Activated gamma-delta T cell (primary cell): ENCODE results near the gene MAGI1.
"Not testable (repeated sequence)": the region's sequence is repeated elsewhere in the genome, so short reads cannot be mapped to it uniquely, and the experiment has no call there.

Experiments used
- DNase-seq: peaks from one replicate; lab custom pipeline; 2025; lab: John Stamatoyannopoulos, UW

The MAGI1 gene

DNA sequence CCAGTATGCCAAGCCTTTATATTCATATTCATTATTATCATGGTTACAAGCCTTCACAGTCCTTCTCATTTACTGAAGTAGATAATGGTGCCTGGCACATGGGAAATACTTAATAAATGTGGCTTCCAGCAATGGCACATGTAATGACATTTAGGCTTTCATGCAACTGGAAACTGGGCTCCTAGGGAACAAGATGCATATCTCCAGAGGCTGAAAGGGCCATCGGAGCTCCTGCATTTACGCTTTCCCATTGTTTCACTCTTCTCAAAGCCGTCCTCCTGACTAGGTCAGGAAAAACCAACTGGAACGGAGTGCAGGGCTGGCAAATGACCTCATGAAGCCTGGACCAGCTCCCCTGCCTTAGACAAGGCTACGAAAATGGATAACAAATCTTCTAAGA is 474.9 kb downstream of the MAGI1 start:
- no peak for DNase-seq

DNA sequence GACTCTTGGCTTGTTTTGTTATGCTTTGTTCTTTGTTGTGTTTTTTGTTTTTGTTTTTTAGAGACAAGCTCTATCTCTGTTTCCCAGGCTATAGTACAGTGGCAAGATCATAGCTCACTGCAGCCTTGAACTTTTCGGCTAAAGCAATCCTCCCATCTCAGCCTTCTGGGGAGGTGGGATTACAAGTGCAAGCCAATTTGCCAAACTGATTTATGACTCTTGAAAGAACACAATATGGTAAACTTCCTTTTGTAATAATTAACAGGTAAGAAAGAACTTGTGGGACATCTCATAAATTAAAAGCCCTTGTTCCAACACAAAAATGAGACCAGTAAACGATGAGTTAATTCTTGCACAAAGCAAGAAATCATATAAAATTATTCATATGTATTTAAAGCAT is 476.3 kb downstream of the MAGI1 start:
- DNase-seq: no peak

DNA sequence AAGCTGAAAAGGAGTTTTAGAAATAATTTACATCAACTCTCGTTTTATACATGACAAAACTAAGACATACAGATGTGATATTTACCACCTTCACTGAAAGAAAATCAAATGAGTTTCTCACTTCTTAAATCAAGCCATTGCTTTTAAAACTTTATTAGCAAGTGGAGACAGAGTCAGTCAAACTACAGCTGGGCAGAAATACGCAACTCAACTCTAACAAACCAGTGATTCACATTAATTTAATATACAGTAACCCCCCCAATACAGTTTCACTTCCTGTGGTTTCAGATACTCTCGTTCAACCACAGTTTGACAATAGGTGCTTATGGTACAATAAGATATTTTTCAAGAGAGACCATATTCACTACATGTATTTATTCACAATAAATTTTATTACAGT is 477.1 kb downstream of the MAGI1 start:
- no peak for DNase-seq

DNA sequence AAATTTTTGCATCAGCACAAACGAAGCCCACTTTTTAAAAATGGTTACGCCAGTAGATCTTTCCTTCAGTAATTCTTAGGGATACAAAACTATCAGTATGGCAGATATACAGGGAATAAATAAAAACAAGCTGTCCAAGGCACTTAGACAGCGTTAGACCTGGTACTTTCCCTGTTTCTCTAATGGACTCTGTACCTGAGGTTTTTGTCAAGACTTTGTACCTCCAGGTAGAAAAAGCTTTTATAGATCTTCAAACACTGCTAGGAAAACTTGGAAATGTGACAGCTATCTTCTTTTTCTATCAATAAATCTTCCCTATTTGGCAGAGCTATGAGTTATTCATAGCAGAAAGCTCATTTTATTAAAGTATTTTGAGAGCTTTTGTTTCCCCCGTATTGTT is 477.8 kb downstream of the MAGI1 start:
- no peak for DNase-seq

DNA sequence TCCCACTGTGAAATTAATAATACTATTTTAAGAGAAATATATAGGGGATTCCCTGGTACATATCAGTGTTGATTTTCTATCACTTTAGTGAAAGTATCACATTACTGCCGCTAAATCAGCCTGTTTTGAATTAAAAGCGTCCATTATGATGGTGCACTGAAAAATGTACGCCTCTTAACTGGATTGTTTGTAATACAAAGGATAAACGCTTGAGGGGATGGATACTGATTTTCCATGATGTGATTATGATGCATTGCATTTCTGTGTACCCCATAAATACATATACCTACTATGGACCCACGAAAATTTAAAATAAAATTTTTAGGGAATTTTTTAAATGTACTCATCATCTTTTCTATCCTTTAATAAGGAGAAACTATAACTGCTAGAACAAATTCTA is 478.6 kb downstream of the MAGI1 start:
- no peak for DNase-seq

DNA sequence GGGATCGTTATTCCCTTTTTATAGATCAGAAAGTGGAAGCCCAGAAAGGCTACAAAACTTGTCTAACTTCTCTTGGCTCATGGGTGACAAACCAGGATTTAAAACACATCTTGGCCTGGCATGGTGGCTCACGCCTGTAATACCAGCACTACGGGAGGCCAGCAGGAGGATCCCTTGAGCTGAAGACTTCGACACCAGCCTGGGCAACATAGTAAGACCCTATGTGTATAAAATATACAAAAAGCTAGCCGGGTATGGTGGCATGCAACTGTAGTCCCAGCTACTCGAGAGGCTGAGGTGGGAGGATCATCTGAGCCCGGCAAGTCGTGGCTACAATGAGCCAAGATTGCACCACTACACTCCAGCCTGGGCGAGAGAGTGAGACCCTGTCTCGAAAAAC is 479.1 kb downstream of the MAGI1 start:
- no peak for DNase-seq

DNA sequence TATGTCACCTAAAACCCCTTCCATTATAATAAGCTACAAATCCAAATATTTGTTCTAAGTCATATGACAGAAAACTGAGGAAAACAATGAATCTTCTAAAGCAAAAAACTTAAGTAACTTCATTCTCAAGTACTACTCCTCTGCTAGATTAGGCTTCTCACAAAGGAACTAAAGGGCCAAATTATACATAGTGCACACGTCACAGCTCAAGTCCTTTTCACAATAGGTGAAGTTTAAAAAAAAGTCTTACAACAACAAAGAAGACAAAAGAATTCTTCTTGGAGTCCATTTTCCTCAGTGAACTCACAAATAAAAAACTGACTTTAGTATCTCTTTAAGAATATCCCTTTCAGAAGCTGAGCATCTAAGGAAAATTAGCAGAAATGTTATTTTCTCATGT is 479.9 kb downstream of the MAGI1 start:
- no peak for DNase-seq

DNA sequence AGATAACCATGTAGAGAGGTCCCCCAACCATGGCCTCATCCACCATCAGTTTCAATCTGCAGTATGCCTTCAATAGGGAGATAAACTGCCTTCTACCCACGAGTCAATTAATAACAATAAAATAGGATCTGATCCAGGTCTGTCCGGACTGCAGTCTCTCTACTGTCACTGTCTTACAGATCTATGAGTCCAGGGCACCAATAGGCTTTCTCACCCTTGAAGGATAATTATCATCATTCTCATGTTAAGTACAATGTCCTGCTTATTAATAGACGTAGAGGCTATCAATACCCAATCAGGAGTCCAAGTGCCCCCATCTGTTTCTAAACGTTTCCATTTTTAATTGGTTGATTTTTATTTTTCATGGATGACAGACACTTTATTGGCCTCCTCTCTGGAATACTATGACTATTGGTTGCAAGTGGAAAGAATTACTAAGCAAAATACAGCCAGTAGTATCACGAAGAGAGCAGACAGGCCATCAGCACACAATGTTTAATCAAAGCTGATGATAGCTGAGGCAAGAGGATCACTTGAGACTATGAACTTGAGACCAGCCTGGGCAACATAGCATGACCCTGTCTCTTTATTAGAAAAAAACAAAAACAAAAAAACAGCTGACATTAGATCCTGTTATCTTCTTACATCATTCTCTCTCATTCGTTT is 480.7 kb downstream of the MAGI1 start:
- no peak for DNase-seq

DNA sequence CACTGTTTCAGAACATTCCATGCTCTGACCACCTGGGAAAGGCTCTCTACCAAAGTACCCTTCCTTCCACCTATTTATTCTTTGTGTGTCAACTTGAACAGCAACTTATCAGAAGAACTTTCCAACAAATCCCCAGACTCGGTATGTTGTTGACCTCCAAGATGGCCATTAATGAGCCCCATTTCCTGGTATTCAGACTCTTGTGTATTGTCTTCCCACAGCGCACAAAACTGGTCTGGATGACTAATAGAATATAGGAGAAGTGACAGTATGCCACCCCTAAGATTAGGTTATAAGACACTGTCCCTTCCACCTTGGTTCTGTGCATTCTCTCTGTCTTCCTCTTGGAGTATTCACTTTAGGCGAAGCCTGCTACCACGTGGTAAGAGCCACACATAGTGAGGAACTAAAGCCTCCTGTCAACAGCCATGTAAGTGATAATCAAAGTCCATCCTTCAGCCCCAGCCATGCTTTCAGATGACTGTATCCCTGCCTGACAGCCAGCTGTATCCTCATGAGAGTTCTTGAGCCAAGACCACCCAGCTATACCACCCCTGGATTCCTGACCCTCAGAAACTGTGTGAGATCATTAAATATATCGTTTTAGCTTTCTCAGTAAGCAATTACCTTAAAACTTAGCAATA is 481.7 kb downstream of the MAGI1 start:
- no peak for DNase-seq

DNA sequence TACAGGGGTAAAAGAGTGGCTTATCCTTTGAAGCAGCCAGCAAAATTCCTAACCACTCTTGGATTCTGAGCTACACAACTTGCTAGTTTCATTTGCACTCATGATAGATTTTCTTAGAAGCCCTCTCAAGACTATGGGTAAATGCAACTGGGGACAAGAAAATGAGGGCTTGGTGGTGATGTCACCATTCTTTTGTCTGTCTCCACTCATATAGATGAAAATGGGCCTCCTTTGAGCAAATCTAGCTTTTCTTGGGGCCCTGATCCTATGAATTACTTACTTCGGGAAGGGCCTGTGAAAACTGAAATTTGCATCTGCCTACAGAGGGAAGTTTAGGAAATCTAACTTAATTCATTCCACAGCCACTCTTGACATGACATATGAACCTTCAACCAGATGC is 486.3 kb downstream of the MAGI1 start:
- no peak for DNase-seq

DNA sequence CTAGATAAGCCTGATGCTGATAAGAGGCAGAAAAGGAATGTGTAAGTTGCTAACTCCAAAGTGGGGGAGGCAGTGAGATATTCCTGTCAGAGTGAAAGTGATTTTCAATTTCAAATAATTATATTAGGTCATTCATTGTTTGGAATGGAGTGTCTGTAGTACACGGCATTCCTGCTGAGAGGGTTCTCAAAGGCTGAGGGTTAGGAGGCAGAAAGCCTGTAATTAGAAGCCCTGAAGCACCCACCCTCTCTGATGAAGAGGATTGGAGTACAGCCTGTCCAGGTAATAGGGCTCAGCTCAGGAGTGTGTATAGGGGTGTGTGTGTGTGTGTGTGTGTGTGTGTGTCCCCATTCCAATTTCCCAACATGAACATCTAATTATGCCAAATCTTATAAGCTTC is 486.8 kb downstream of the MAGI1 start:
- no peak for DNase-seq

DNA sequence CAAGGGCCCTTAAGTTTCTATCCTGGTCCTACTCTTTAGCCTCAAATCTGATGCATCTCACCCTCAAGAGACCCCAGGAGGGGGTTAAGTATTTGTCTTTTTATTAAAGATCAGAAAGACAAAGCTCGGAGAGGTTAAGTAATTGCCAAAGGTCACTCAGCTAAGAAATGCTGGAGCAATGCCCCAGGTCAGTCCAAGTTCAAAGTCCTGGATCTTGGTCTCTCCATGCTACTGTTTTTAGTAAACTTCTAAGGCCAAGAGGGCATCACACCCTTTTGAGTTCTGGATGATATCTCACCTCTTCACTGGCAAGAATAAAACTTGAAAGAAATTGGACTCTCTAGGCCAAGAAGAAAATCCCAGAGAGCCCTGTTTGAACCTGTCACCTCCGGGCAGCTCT is 488.6 kb downstream of the MAGI1 start:
- DNase-seq: no peak

DNA sequence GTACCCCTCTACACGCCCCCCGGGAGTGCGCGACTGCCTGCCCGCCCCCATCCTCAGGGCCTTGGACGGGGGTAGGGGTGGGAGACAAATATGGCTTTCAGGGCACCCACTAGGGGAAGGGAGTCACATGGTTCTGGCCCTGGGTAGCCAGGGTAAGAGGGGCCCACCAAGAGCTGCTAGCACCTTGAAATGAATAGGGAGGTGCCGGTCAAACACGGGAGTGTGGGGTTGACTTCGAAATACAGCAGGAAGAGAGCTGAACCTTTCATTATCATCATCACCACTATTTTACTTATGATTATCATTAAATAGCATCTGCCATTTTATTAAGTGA is 489.1 kb downstream of the MAGI1 start:
- DNase-seq: peak; percentile 8

DNA sequence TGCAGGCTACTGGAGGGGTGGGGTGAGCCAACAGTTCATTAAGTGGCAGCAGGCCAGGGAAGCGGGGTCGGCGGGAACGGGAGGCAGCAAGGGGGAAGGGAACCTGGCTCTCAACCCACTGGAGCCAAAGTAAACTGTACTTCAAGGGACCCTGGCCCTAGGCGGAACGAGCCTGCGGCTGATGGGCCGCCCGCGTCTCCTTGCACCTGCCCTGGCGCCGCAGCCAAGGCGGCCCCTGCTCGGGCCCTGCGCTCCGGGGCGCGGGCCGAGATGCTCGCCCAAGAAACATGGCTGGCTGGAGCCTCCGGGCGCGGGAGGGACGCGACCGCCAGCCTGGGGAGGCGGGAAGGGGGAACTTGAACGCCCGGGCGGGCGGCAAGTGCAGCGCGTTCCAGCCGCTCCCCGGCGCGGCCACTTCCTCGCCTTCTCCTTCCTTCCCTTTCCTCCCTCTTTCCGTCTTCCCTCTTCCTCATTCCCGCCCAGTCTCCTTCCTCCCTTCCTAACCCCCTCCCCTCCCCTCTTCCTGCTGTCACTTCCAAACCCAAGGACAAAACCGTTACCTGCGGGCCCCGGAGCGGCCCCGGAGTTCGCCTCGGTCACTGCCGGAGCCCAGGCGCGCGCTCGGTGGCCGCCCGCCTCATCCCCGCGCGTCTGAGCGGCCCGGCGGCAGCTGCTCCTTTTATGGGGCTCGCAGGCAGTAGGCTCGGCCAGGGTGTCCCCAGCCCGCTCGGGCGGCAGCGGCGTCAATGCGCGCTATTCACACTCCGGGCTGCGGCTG is 489.7 kb downstream of the MAGI1 start:
- DNase-seq: no peak

DNA sequence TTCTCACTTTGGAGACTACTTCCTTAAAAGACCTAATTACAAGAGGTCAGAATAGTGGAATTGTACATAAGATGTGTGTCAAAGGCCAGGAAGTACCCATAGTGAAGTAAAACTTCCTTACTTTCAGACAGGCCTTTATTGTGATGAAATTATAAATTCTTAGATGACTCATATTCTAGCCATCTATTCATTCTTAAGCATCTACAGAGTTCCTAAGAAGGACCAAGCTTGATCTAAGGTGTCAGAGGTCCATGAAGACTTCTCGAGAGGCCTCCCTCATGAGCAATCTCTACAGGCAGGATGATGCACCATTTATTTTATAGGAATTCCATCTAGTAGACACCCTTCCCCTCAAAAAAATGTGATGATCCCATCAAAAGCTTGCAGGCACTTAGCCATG is 493.3 kb downstream of the MAGI1 start:
- no peak for DNase-seq

DNA sequence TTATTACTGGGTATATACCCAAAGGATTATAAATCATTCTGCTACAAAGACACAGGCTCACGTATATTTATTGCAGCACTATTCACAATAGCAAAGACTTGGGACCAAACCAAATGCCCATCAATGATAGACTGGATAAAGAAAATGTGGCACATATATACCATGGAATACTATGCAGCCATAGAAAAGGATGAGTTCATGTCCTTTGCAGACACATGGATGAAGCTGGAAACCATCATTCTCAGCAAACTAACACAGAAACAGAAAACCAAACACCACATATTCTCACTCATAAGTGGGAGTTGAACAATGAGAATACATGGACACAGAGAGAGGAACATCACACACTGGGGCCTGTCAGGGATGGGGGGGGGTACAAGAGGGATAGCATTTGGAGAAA is 495.3 kb downstream of the MAGI1 start:
- not testable (repeated sequence) for DNase-seq

DNA sequence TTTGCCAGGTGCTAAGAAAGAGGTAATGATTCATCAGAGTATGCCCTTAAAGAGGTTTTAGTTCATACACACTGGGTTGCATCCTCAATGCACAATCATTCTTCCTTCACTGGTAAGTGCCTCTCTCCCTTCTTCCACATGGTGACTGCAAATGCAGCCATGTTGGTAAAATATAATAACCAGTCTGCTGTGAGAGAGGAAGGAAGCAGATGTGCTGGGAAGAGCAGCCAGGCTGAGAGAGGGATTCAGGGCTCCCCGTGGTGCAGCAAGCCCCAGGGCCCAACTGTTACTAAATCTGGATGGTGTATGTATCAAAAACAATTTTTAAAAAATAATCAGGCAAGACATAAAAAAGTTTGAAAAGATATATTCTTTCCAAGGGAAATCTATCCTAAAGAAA is 498.1 kb downstream of the MAGI1 start:
- no peak for DNase-seq

DNA sequence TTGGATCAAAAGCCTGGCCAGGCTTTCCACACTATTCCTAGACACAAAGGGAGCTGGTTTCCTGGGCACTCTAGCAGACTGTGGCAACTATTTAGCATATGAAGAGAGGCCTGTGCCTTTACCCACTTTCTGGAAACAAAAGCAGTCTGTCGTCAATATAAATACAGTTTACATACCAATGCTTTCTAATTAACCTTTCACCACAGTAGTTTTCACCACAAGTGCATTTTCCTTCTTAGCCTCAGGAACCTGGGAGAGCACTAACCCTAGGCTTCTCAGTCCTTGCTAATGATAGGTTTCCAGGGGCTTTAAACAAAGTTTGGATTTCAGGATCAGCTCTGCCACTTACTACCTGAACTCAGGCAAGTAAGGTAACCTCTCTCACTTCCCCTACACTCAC is 499.1 kb downstream of the MAGI1 start:
- no peak for DNase-seq

DNA sequence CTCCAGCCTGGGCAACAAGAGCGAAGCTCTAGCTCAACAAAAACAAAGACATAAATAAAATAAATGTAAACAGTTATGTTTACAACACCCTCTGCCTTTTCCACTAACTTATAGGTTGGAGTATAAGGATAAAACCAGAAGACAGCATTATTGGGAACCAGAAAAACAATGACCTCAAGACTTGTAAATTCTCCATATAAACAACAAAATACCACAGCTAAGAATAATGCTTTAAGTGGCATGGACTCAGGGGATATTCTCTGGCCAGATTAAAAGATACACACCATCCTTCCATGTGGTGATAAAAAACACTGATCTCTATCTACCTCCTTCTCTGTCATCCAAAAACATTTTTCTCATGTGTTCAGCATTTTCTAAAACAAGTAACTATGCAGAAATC is 500.6 kb downstream of the MAGI1 start:
- DNase-seq: no peak

DNA sequence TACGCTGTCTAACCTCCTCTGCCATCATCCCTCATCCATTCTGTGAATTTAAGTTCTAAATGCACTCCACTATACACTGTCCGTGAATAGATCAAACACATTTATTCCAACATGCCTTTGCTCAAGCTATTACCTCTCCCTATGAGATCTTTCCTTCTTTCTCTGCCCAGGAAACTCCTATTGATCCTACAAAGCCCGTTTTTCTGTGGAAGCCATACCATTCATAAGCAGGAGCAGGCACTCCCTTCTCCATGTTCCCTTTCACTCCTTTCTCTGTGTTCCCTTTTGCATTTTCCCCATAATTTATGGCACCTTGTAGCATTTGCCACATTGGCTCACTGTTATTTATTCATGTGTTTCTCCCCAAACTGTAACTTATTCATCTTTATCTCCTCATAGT is 501.6 kb downstream of the MAGI1 start:
- DNase-seq: no peak

DNA sequence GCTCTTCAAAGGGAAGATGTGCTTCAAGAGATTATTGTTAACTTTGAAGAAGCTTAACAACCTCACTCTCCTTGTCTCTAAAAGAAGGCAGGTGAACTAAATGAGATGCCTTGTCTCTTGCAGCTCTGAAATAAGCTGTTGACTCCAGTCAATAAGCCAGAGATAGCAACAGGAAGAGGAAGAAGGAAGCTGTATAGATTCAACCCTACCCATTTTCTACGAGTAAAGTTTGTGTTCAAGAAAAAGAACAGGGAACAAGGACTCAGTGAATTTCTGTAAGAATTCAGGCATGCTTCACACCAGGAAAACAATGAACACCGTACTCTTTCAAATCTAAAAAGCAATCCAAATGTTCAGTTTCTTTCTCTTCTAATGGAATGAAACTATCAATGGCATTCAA is 503.5 kb downstream of the MAGI1 start:
- no peak for DNase-seq

DNA sequence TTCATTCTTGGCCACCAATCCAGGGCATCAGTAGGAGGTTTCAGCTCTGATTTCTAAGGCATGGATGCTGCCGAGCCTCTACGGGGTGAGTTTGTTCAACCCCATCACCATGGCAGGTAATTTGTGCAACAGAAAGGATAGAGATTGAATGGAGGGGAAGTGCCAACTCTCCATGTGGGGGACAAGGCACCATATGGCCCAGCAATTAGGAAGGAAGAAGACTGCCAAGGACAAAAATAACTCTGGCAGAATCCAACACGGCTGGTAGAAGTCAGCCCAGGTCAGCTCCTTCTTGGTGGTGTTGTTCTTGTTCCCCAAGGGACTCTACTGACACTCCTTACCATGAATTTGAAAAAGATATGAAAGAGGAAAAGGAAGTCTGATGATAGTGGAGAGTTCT is 503.9 kb downstream of the MAGI1 start:
- DNase-seq: no peak

DNA sequence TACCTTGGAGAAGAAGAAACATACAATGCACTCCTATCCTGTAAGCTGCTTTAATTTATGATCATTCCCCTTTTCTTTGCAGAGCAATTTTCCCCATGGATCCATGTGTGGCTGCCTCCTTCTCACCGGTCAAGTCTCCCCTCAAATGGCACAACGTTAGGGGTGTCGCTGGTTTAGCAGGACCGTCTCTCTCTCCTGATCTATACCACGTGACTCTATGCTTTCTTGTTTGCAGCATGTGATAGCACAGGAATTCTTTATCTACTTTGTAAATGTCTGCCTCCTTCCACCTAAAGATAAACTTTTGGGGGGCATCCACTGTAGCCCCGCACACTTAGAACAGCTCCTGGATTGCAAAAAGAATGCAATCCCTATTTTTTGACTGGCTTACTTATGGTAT is 506.0 kb downstream of the MAGI1 start:
- no peak for DNase-seq

DNA sequence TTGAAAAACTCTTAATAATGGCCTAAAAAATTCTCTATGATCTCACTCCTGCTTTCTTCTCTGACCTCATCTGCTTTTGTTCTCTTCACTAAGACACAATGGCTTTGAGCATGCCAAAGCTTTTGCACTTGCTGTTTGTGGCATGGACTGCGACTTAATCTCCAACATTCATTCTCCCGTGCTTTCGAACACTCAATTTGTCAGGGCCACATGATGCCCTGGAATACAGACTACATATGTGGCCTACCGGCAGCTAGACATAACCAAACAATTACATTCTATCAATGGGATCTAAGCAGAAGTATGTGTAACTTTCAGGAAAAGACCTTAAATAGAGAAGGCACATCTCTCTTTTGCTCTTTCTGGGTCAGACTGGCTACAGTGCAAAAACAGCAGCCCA is 506.5 kb downstream of the MAGI1 start:
- DNase-seq: no peak
